ENCODE data around the gene GRAMD1A.

DNA sequence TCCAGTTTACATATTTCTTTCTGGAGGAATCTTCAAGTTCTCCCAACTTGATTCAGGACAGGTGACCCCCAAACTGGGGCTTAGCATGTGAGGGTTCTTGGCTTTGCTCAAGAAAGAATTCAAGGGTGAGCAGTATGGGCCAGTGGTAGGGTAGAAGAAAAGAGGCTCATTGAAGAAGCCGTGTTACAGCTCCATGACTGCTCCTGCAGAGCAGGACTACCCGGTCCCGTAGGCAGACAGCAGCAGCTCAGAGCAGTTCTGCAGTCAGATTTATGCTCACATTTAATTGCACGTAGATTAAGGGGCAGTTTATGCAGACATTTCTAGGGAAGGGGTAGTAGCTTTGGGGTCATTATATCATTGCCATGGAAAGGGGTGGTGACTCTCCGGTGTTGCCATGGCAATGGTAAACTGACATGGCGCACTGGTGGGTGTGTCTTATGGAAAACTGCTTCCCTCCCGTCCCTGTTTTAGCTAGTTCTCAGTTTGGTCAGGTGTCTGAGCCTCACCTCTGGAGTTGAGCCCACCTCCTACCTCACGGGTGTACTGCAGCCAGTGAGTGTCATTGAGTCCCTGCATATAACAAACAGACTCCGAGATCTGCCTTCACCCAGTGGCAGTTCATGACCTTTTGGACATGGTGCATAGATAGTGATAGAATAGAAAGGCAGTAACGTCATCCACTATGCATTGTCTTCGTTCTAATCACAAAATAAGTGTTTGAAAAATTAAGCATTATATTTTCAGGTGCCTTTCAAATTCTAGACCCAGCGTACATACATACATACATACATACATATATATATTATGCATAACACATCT, 20.1 kb upstream of the GRAMD1A start:
- no peak for TF ChIP-seq CTCF (IDR thresholded peaks at IDR 0.05)
- no peak for TF ChIP-seq POLR2A (IDR thresholded peaks at IDR 0.05)

All from body of pancreas (tissue), 4 donors.